RWPE2 (cell line): ENCODE results near the gene BANF1.

ENCODE experiments used
- ATAC-seq: fragments of 200-7000 bp; cut with Tn5 transposase; 3 replicates; pipeline ENCODE4 v1.9.1; 2021; ENCODE audit warnings: low read depth
- DNase-seq: peaks from one replicate; pipeline ENCODE4 v3.0.0-alpha.2; 2020; ENCODE audit warnings: low spot score
- H3K27ac ChIP-seq: fragments of 450-650 bp; 2 replicates; pipeline ENCODE4 v1.5.1; 2017; ENCODE audit warnings: mild to moderate bottlenecking; ENCODE audit not compliant: poor library complexity, severe bottlenecking
- H3K27me3 ChIP-seq: fragments of 250-450 bp; sonication (Bioruptor Pico); 2 replicates; pipeline ENCODE4 v1.5.1; 2021; ENCODE audit warnings: mild to moderate bottlenecking, moderate library complexity; ENCODE audit not compliant: insufficient read depth, poor library complexity, severe bottlenecking
- H3K36me3 ChIP-seq: fragments of 250-450 bp; sonication (Bioruptor Pico); 2 replicates; pipeline ENCODE4 v1.5.1; 2020; ENCODE audit warnings: low read depth, mild to moderate bottlenecking, moderate library complexity
- H3K4me1 ChIP-seq: fragments of 250-450 bp; sonication (Bioruptor Pico); 2 replicates; pipeline ENCODE4 v1.5.1; 2021; ENCODE audit warnings: mild to moderate bottlenecking, moderate library complexity; ENCODE audit not compliant: insufficient read depth, poor library complexity, severe bottlenecking
- H3K4me3 ChIP-seq: fragments of 250-450 bp; sonication (Bioruptor Pico); 2 replicates; pipeline ENCODE4 v1.5.1; 2021; ENCODE audit warnings: mild to moderate bottlenecking, moderate library complexity; ENCODE audit not compliant: severe bottlenecking
- H3K9me3 ChIP-seq: fragments of 250-450 bp; sonication (Bioruptor Pico); 2 replicates; pipeline ENCODE4 v1.5.1; 2021; ENCODE audit warnings: mild to moderate bottlenecking, moderate library complexity; ENCODE audit not compliant: severe bottlenecking
- CTCF ChIP-seq: fragments of 450-650 bp; IDR thresholded peaks from one replicate; pipeline ENCODE4 v1.5.1; 2017; ENCODE audit warnings: mild to moderate bottlenecking, moderate library complexity; ENCODE audit not compliant: poor library complexity, severe bottlenecking

The BANF1 gene

GRCh38 chr11:65964906-65965305 lies 37.4 kb upstream of the BANF1 start:
- Histone ChIP-seq H3K4me1 (peaks cover 6% of the 10 kb centered on the region), H3K36me3 (peaks cover 54% of the 10 kb centered on the region), H3K4me3 (no peak overlapping the region), H3K9me3 (no peaks in the 10 kb centered on the region), H3K27me3 (no peaks in the 10 kb centered on the region), H3K27ac (no peak overlapping the region)
- no peak for TF ChIP-seq CTCF
- ATAC-seq (no peak), DNase-seq (no peak)

GRCh38 chr11:65965986-65966762 lies 36.1 kb upstream of the BANF1 start:
- ATAC-seq (no peak), DNase-seq (no peak)
- no peaks in the 10 kb centered on the region for H3K27me3 ChIP-seq
- H3K9me3 ChIP-seq = no peaks in the 10 kb centered on the region
- H3K4me1 ChIP-seq = peaks cover 6% of the 10 kb centered on the region
- H3K27ac ChIP-seq = no peak overlapping the region
- no peak overlapping the region for H3K4me3 ChIP-seq
- peaks cover 59% of the 10 kb centered on the region for H3K36me3 ChIP-seq
- no peak for TF ChIP-seq CTCF

GRCh38 chr11:65967329-65967934 lies 34.9 kb upstream of the BANF1 start:
- TF ChIP-seq CTCF = no peak
- Histone ChIP-seq H3K27ac (no peak overlapping the region), H3K4me3 (no peak overlapping the region), H3K4me1 (peaks cover 5% of the 10 kb centered on the region), H3K9me3 (no peaks in the 10 kb centered on the region), H3K27me3 (no peaks in the 10 kb centered on the region), H3K36me3 (peaks cover 59% of the 10 kb centered on the region)
- DNase-seq (no peak), ATAC-seq (no peak)

GRCh38 chr11:65968600-65969482 lies 33.5 kb upstream of the BANF1 start:
- Histone ChIP-seq H3K4me3 (no peak overlapping the region), H3K9me3 (no peaks in the 10 kb centered on the region), H3K27ac (no peak overlapping the region), H3K27me3 (no peaks in the 10 kb centered on the region), H3K4me1 (no peaks in the 10 kb centered on the region), H3K36me3 (peaks cover 60% of the 10 kb centered on the region)
- ATAC-seq = peak; percentile 16; the same call in 1 of the 3 replicates
- TF ChIP-seq CTCF = no peak
- no peak for DNase-seq
